HG02610 (cell line): Measurements from ENCODE around the gene SEMA3D.

Source experiments
- ATAC-seq: cut with Tn5 transposase; IDR thresholded peaks from one replicate; pipeline ENCODE4 v1.9.1; 2021; ENCODE audit warnings: mild to moderate bottlenecking, moderate library complexity; ENCODE audit not compliant: unreplicated experiment

The SEMA3D gene

GRCh38 chr7:85039196-85039923, 147.5 kb downstream of the SEMA3D start:
- peak; percentile 83 for ATAC-seq

- ATAC-seq: no peak
These were observed 148.4 kb downstream of the SEMA3D start for GRCh38 chr7:85038466-85038865.

- no peak for ATAC-seq
These were observed 153.6 kb downstream of the SEMA3D start for GRCh38 chr7:85033263-85033662.

- no peak for ATAC-seq
These were observed 155.4 kb downstream of the SEMA3D start for GRCh38 chr7:85031475-85031874.

- peak; percentile 46 for ATAC-seq
These were observed 156.0 kb downstream of the SEMA3D start for GRCh38 chr7:85030893-85031292.

- peak; percentile 85 for ATAC-seq
These were observed 161.5 kb downstream of the SEMA3D start for GRCh38 chr7:85025312-85025756.

- ATAC-seq: no peak
These were observed 162.9 kb downstream of the SEMA3D start for GRCh38 chr7:85023916-85024315.

GRCh38 chr7:85023066-85023712, 163.7 kb downstream of the SEMA3D start:
- no peak for ATAC-seq

GRCh38 chr7:85022064-85022697, 164.7 kb downstream of the SEMA3D start:
- ATAC-seq: no peak

- ATAC-seq: no peak
These were observed 165.7 kb downstream of the SEMA3D start for GRCh38 chr7:85021101-85021704.

- no peak for ATAC-seq
These were observed 167.1 kb downstream of the SEMA3D start for GRCh38 chr7:85019778-85020177.

- ATAC-seq: no peak
These were observed 167.7 kb downstream of the SEMA3D start for GRCh38 chr7:85019176-85019575.

GRCh38 chr7:85018498-85018897, 168.4 kb downstream of the SEMA3D start:
- no peak for ATAC-seq

- no peak for ATAC-seq
These were observed 170.6 kb downstream of the SEMA3D start for GRCh38 chr7:85016286-85016685.

- ATAC-seq: no peak
These were observed 171.8 kb downstream of the SEMA3D start for GRCh38 chr7:85014936-85015660.

- ATAC-seq: no peak
These were observed 175.7 kb downstream of the SEMA3D start for GRCh38 chr7:85011127-85011526.

- no peak for ATAC-seq
These were observed 176.6 kb downstream of the SEMA3D start for GRCh38 chr7:85010306-85010705.

- ATAC-seq: no peak
These were observed 180.1 kb downstream of the SEMA3D start for GRCh38 chr7:85006754-85007153.

GRCh38 chr7:85004402-85004801, 182.5 kb downstream of the SEMA3D start:
- no peak for ATAC-seq

GRCh38 chr7:85001495-85002345, 185.1 kb downstream of the SEMA3D start:
- ATAC-seq: no peak
